Uterus (tissue), 4 donors: Measurements from ENCODE around the gene BGN. TPM values are rescaled to one million over a fixed set of nuclear protein-coding genes. Genes with fewer than 3 reads are reported as not detected.

Experiments
- DNase-seq, 2 donors: peaks; one replicate each; pipeline ENCODE4 v3.0.0-alpha.2; 2019 to 2020
- H3K27ac ChIP-seq, 2 donors: fragments of 200-600 bp; sonication (generic); 1 replicate in 1 of 2; 2 replicates in 1 of 2; pipeline ENCODE4 v1.5.1; 2016 to 2018
- H3K27me3 ChIP-seq, 2 donors: fragments of 200-600 bp; sonication (generic); one replicate each; pipeline ENCODE4 v1.5.1; 2018 to 2019; ENCODE audit warnings: control low read depth in 1 of 2
- H3K36me3 ChIP-seq, 2 donors: fragments of 200-600 bp; sonication (generic); one replicate each; pipeline ENCODE4 v1.5.1; 2019; ENCODE audit warnings: control low read depth in 1 of 2
- H3K4me1 ChIP-seq, 2 donors: fragments of 200-600 bp; sonication (generic); one replicate each; pipeline ENCODE4 v1.5.1; 2018 to 2019; ENCODE audit warnings: control low read depth in 1 of 2
- H3K4me3 ChIP-seq, 2 donors: fragments of 200-600 bp; sonication (generic); 1 replicate in 1 of 2; 2 replicates in 1 of 2; pipeline ENCODE4 v1.5.1; 2018 to 2019; ENCODE audit warnings: mild to moderate bottlenecking in 1 of 2
- H3K9me3 ChIP-seq, 2 donors: fragments of 200-600 bp; sonication (generic); one replicate each; pipeline ENCODE4 v1.5.1; 2019; ENCODE audit warnings: control low read depth in 1 of 2
- POLR2A ChIP-seq, 2 donors: fragments of 450-650 bp; IDR thresholded peaks; one replicate each; pipeline ENCODE4 v1.6.1; 2016; ENCODE audit warnings: antibody characterized with exemption in 2 of 2, mild to moderate bottlenecking in 1 of 2, moderate library complexity in 1 of 2
- intact Hi-C: fragments of 100-400 bp; cut with DNase I; formaldehyde crosslinking; loops from one replicate; pipeline ENCODE4 v1.15.1; 2023; ENCODE audit warnings: low total_unique reads
- total RNA-seq, 4 donors: library from RNA; depleted of rRNA in 3 of 4; stranded (reverse); fragments of >200 nt in 3 of 4; gene quantifications; one replicate each; pipeline versions ENCODE4 v1.1.0 to v1.2.4, GENCODE V29; 2014 to 2023
- TF ChIP-seq, protein P1 (sequence below), 4 experiments: fragments of 200-600 bp in 2 of 4; fragments of 450-650 bp in 2 of 4; sonication (generic) in 2 of 4; IDR thresholded peaks; one replicate each; pipeline ENCODE4 v1.5.1; 2016 to 2019; ENCODE audit warnings: antibody characterized with exemption in 4 of 4, mild to moderate bottlenecking in 2 of 4, moderate library complexity in 1 of 4
- donor health status: DM: yes; HTN: yes; CAD: no.

BGN gene
- total RNA-seq, 4 donors from 2014 or later = 36.8 to 91.5 (median 50.0) TPM

DNA sequence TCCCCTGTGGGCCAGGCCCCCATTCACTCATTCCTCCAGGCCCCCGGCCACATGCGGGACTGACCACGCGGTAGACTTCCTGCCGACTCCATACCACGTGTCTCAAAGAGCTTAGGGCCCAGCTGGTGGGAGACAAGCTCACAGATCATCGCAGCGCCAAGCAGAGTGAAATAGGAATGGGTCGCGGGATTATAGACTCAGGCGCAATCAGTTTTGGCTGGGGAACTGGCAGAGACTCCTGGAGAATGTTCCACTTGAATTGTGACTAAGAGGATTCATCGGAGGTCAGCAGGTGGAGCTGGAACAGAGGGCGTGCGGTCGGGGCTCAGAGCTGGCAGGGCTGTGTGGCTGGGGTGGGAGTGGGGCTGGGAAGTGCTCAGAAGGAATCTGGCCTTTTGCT is 38.3 kb downstream of the BGN start:
- no peaks in the 10 kb centered on the region for H3K9me3 ChIP-seq
- no peaks in the 10 kb centered on the region for H3K27me3 ChIP-seq
- TF ChIP-seq POLR2A (IDR thresholded peaks at IDR 0.05) = no peak
- TF ChIP-seq, protein P1, sequence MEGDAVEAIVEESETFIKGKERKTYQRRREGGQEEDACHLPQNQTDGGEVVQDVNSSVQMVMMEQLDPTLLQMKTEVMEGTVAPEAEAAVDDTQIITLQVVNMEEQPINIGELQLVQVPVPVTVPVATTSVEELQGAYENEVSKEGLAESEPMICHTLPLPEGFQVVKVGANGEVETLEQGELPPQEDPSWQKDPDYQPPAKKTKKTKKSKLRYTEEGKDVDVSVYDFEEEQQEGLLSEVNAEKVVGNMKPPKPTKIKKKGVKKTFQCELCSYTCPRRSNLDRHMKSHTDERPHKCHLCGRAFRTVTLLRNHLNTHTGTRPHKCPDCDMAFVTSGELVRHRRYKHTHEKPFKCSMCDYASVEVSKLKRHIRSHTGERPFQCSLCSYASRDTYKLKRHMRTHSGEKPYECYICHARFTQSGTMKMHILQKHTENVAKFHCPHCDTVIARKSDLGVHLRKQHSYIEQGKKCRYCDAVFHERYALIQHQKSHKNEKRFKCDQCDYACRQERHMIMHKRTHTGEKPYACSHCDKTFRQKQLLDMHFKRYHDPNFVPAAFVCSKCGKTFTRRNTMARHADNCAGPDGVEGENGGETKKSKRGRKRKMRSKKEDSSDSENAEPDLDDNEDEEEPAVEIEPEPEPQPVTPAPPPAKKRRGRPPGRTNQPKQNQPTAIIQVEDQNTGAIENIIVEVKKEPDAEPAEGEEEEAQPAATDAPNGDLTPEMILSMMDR (IDR thresholded peaks at IDR 0.05) = no peak
- H3K4me1 ChIP-seq = no peaks in the 10 kb centered on the region
- intact Hi-C loops = no loop called here
- H3K4me3 ChIP-seq = no peak overlapping the region
- no peak for DNase-seq
- no peaks in the 10 kb centered on the region for H3K36me3 ChIP-seq
- no peak overlapping the region for H3K27ac ChIP-seq

DNA sequence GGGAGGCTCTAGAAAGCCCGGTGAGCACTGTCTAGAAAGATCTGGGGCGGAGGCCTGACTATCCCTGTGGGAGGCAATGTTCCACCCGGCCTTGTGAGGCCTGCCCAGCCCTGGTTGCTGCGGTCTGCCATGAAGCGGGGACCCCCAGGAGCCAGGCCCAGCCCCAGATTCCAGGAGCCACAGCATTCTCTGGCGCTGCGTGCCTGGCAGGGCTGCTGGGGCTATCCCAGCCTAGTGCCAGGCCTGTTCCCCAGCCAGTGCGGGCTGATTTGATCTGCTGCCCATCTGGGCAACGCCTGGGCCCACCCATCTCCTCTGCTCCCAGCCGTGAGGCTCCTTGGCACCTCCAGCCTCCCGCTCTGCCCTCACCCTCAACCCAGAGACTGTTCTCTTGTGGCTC is 42.3 kb downstream of the BGN start:
- no peaks in the 10 kb centered on the region for H3K9me3 ChIP-seq

DNA sequence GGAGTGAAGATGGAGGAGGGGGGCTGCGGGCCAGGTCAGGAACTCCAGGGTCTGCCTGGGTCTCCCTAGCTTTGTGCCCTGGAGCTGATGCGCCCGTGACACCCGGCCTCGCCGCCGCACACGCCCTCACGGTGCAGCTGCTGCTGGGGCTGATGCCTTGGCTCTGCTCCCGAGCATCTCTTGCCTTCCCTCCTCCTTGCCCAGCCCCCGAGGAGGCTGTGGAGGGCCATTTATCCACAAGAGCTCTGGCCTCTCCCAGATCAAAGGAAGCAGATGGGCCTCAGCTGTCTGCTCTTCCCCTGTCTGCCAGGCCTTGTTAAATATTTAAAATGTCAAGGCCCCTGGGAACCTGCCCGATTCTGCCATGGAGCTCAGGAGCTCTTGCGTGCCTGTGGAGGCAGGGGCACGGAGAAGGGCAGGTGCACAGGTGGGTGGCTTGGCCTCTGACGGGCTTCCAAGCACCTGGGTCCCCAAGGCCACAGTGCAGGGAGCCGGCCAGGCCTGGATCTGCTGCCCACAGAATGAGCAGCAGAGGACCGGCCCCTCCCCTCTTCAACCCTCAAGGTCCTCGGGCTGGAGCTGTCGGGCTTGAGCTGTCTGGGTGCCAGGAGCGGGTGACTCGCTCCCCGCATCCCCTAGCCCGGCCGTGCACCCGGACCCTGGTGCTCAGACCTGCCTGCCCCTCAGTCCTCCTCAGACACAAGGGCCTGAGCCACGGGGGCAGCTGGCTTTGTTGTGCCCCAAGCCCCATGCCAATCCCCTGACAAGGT is 42.9 kb downstream of the BGN start:
- Histone ChIP-seq H3K27ac (no peak overlapping the region), H3K4me3 (no peak overlapping the region), H3K9me3 (no peaks in the 10 kb centered on the region), H3K36me3 (no peaks in the 10 kb centered on the region), H3K27me3 (no peaks in the 10 kb centered on the region), H3K4me1 (no peaks in the 10 kb centered on the region)
- no peak for DNase-seq
- intact Hi-C loops = no loop called here
- TF ChIP-seq, protein P1 (IDR thresholded peaks at IDR 0.05) = no peak
- no peak for TF ChIP-seq POLR2A (IDR thresholded peaks at IDR 0.05)

More for the DNA sequence above, 42.3 kb downstream of the BGN start:
- no peak for TF ChIP-seq POLR2A (IDR thresholded peaks at IDR 0.05)
- TF ChIP-seq, protein P1 (IDR thresholded peaks at IDR 0.05) = no peak
- Histone ChIP-seq H3K27ac (no peak overlapping the region), H3K27me3 (no peaks in the 10 kb centered on the region), H3K4me3 (no peak overlapping the region), H3K36me3 (no peaks in the 10 kb centered on the region), H3K4me1 (no peaks in the 10 kb centered on the region)
- no peak for DNase-seq
- intact Hi-C loops = no loop called here

DNA sequence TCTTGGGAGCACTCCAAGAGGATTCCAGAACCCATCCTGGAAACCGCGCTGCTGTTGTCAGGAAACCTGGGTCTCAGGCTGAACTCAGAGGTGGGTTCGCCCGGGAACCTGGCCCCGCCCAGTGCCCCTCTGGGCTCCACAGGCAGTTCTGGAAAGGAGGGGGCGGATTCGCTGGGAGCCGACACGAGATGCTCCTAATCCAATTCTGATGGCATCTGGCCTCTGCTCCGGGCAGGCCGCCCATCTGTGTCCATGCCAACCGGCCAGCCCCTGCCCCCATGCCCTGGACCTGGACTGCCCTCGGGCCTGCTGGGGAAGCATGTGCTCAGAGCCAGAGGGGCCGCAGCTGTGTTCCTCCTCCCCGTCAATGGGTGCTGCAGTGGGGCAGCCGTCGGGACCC is 43.6 kb downstream of the BGN start:
- Histone ChIP-seq H3K36me3 (no peaks in the 10 kb centered on the region), H3K9me3 (no peaks in the 10 kb centered on the region), H3K4me1 (no peaks in the 10 kb centered on the region), H3K27me3 (no peaks in the 10 kb centered on the region), H3K27ac (no peak overlapping the region), H3K4me3 (no peak overlapping the region)
- no peak for DNase-seq
- TF ChIP-seq POLR2A (IDR thresholded peaks at IDR 0.05) = no peak
- TF ChIP-seq, protein P1 (IDR thresholded peaks at IDR 0.05) = no peak
- intact Hi-C loops = no loop called here

DNA sequence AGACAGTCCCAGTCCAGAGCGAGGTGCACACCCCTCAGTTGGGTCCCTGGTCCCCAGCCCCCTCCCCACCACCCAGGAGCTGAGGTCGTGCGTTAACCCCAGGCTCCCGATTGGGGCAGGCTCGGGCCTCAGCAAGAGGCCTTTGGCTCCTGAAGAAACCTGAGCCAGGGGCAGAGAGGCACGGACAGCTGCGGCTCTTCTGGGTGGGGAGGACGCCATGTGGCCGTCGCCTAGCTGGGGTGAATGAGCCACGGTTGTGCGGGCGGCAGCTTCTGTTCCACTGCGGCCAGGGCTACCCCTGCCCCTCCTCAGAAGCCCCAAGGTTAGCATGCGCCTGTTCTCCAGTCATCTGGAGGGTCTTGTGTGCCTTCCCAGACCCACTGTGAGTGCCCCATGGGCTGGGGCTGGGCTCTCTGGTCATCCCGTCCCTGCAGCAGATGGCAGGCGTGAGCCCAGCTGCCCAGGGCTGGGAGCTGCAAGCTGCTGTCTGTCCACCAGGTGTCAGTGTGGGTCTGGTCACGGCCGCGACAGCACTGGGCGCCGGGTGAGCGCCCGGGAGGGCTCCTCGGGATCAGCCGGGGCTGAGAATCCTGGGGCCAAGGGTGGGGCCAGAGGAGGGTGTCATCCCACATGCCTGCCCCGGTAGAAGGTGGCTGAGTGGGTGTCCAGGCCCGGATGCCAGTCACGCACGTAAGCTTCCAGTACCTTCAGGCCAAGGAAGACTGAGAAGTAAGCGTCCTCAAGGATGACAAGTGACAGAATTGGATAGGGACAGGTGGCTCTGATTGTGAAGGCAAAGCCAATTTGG is 44.6 kb downstream of the BGN start:
- TF ChIP-seq, protein P1 (IDR thresholded peaks at IDR 0.05) = peak; percentile 51 to 73 (median 72)
- TF ChIP-seq POLR2A (IDR thresholded peaks at IDR 0.05) = no peak
- Histone ChIP-seq H3K4me1 (no peaks in the 10 kb centered on the region), H3K27me3 (no peaks in the 10 kb centered on the region), H3K9me3 (no peaks in the 10 kb centered on the region), H3K4me3 (no peak overlapping the region), H3K27ac (no peak overlapping the region), H3K36me3 (no peaks in the 10 kb centered on the region)
- intact Hi-C loops = no loop called here
- peak; percentile 39 to 62 for DNase-seq
